HPDE6-E6E7 (cell line): ENCODE measurements around the gene SNPH.

Source experiments
- DNase-seq: peaks from one replicate; pipeline ENCODE4 v3.0.0; 2011; ENCODE audit warnings: missing footprints; ENCODE audit errors: extremely low spot score

The SNPH gene

GRCh38 chr20:1324598-1325172, 58.6 kb downstream of the SNPH start:
- DNase-seq, result no peak

- peak; percentile 99 for DNase-seq
Measured at GRCh38 chr20:1325173-1326030, 59.3 kb downstream of the SNPH start.

- DNase-seq, result no peak
Measured at GRCh38 chr20:1326031-1326930, 60.2 kb downstream of the SNPH start.

- no peak for DNase-seq
Measured at GRCh38 chr20:1327241-1327653, 61.2 kb downstream of the SNPH start.

- DNase-seq, result no peak
Measured at GRCh38 chr20:1327827-1328679, 62.0 kb downstream of the SNPH start.

- peak; percentile 94 for DNase-seq
Measured at GRCh38 chr20:1328680-1329330, 62.7 kb downstream of the SNPH start, which contains the start of gene SDCBP2. Gene SDCBP2, minus strand, starts transcription at chr20:1329139. Its CDS starts 8,723 bp downstream, at chr20:1320416.

- no peak for DNase-seq
Measured at GRCh38 chr20:1330075-1330830, 64.2 kb downstream of the SNPH start.

- DNase-seq, result no peak
Measured at GRCh38 chr20:1331101-1331500, 65.0 kb downstream of the SNPH start.

- DNase-seq, result no peak
Measured at GRCh38 chr20:1331801-1332453, 65.8 kb downstream of the SNPH start.

GRCh38 chr20:1332749-1333300, 66.7 kb downstream of the SNPH start:
- no peak for DNase-seq

GRCh38 chr20:1333462-1334369, 67.6 kb downstream of the SNPH start:
- no peak for DNase-seq

GRCh38 chr20:1334370-1334731, 68.3 kb downstream of the SNPH start:
- no peak for DNase-seq

- peak; percentile 62 for DNase-seq
Measured at GRCh38 chr20:1334761-1335160, 68.7 kb downstream of the SNPH start.

- DNase-seq, result no peak
Measured at GRCh38 chr20:1335961-1336698, 70.0 kb downstream of the SNPH start.

- no peak for DNase-seq
Measured at GRCh38 chr20:1336699-1337367, 70.7 kb downstream of the SNPH start.

GRCh38 chr20:1337441-1337840, 71.3 kb downstream of the SNPH start:
- no peak for DNase-seq

GRCh38 chr20:1338096-1338495, 72.0 kb downstream of the SNPH start:
- DNase-seq, result no peak
